Osteocyte (in vitro differentiated cells): ENCODE measurements around the gene ARHGAP6. TPM values are rescaled to one million over a fixed set of nuclear protein-coding genes. Genes with fewer than 3 reads are reported as not detected.

ENCODE experiments used
- DNase-seq: peaks from one replicate; pipeline ENCODE4 v3.0.0; 2021; ENCODE audit warnings: mixed read lengths; ENCODE audit not compliant: unreplicated experiment; ENCODE audit errors: extremely low spot score
- H3K27ac Mint-ChIP-seq: one replicate; pipeline ENCODE4 v1.8.0; 2021; ENCODE audit warnings: mild to moderate bottlenecking, mixed read lengths; ENCODE audit not compliant: unreplicated experiment
- H3K27me3 Mint-ChIP-seq: one replicate; pipeline ENCODE4 v1.8.0; 2021; ENCODE audit warnings: mixed read lengths; ENCODE audit not compliant: unreplicated experiment
- H3K36me3 Mint-ChIP-seq: one replicate; pipeline ENCODE4 v1.8.0; 2021; ENCODE audit warnings: mixed read lengths; ENCODE audit not compliant: unreplicated experiment
- H3K4me1 Mint-ChIP-seq: one replicate; pipeline ENCODE4 v1.8.0; 2021; ENCODE audit warnings: mixed read lengths; ENCODE audit not compliant: unreplicated experiment
- H3K4me3 Mint-ChIP-seq: one replicate; pipeline ENCODE4 v1.8.0; 2021; ENCODE audit warnings: mild to moderate bottlenecking, moderate library complexity, mixed read lengths; ENCODE audit not compliant: unreplicated experiment
- H3K9me3 Mint-ChIP-seq: one replicate; pipeline ENCODE4 v1.8.0; 2021; ENCODE audit warnings: mixed read lengths; ENCODE audit not compliant: unreplicated experiment
- total RNA-seq: library from RNA; stranded (reverse); gene quantifications from 2 replicates; pipeline ENCODE4 v1.2.1, GENCODE V29; 2021
- TF ChIP-seq, protein P1 (sequence below): fragments of 200-600 bp; sonication (generic); IDR thresholded peaks from 2 replicates; pipeline ENCODE4 v1.5.0; 2021; ENCODE audit warnings: antibody characterized with exemption, mild to moderate bottlenecking, moderate library complexity

ARHGAP6 gene
- total RNA-seq, 1 donor from 2014 or later = 3.5 TPM

DNA sequence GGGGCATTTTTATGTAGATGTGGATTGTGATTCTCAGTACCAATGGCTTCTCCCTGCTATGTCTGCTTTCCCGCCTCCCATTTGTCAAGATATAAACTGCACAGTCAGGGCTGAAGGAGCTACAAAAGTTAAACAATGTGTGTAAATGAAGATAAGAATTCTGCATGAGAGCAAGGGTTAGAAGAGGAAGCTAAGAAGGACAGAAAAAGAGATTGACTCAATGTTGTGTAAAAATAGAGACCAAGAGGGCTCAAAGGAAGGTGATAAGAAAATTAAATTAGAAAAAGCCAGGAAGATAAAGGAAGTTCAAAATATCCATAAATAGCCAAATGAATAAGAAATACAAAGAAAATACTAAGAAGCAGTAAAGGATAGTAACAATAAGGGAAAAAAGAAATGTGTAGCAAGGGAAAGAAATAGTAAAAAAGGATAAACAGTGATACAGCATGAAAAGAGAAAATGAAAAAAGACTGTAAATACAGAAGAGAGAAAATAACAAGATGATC lies 290.1 kb downstream of the ARHGAP6 start:
- H3K27ac Mint-ChIP-seq = no peak overlapping the region
- H3K36me3 Mint-ChIP-seq = no peaks in the 10 kb centered on the region
- H3K27me3 Mint-ChIP-seq = no peaks in the 10 kb centered on the region
- TF ChIP-seq, protein P1, sequence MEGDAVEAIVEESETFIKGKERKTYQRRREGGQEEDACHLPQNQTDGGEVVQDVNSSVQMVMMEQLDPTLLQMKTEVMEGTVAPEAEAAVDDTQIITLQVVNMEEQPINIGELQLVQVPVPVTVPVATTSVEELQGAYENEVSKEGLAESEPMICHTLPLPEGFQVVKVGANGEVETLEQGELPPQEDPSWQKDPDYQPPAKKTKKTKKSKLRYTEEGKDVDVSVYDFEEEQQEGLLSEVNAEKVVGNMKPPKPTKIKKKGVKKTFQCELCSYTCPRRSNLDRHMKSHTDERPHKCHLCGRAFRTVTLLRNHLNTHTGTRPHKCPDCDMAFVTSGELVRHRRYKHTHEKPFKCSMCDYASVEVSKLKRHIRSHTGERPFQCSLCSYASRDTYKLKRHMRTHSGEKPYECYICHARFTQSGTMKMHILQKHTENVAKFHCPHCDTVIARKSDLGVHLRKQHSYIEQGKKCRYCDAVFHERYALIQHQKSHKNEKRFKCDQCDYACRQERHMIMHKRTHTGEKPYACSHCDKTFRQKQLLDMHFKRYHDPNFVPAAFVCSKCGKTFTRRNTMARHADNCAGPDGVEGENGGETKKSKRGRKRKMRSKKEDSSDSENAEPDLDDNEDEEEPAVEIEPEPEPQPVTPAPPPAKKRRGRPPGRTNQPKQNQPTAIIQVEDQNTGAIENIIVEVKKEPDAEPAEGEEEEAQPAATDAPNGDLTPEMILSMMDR = no peak
- H3K9me3 Mint-ChIP-seq = peaks cover 27% of the 10 kb centered on the region
- DNase-seq = no peak
- no peak overlapping the region for H3K4me3 Mint-ChIP-seq
- no peaks in the 10 kb centered on the region for H3K4me1 Mint-ChIP-seq

DNA sequence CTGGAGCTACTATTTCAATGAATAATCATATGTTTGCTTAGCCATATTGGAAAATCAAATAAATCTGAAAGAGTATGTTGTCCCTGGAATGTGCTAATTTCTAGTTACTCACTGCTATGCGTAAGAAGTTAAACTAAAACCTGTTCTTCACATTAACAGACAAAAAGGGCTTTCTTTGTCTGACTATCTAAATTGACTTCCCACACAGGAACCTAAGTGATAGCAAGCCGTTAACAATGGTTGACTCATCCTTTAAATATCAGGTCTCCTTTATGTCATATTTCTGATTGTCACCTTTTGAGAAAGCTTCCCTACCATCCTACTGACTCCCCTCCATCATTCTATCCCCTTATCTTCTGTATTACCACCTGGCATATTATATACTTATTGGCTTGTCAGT lies 291.1 kb downstream of the ARHGAP6 start:
- Mint-ChIP-seq H3K27ac (no peak overlapping the region), H3K4me1 (no peaks in the 10 kb centered on the region), H3K36me3 (no peaks in the 10 kb centered on the region), H3K9me3 (peaks cover 33% of the 10 kb centered on the region), H3K4me3 (no peak overlapping the region), H3K27me3 (no peaks in the 10 kb centered on the region)
- DNase-seq = no peak
- TF ChIP-seq, protein P1 = no peak

DNA sequence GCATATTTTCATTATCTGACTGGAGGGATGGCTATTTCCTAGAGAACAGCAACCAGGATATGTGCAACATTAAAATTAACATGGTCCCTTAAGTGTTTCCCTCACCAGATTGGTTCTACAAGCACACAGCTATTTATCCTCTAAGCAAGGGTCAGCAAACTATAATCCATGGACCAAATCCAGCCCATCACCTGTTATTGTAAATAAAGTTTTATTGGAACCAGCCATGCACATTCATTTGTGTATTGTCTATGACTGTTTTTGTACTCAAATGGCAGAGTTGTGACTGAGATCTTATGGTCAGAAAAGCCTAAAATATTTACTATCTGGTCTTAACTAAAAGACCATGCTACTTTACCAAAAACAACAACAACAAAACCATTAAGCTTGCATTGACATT lies 294.6 kb downstream of the ARHGAP6 start:
- no peaks in the 10 kb centered on the region for H3K4me1 Mint-ChIP-seq
- H3K27me3 Mint-ChIP-seq = no peaks in the 10 kb centered on the region
- no peak overlapping the region for H3K27ac Mint-ChIP-seq
- H3K4me3 Mint-ChIP-seq = no peak overlapping the region
- TF ChIP-seq, protein P1 = no peak
- no peaks in the 10 kb centered on the region for H3K36me3 Mint-ChIP-seq
- DNase-seq = no peak
- H3K9me3 Mint-ChIP-seq = peaks cover 32% of the 10 kb centered on the region

DNA sequence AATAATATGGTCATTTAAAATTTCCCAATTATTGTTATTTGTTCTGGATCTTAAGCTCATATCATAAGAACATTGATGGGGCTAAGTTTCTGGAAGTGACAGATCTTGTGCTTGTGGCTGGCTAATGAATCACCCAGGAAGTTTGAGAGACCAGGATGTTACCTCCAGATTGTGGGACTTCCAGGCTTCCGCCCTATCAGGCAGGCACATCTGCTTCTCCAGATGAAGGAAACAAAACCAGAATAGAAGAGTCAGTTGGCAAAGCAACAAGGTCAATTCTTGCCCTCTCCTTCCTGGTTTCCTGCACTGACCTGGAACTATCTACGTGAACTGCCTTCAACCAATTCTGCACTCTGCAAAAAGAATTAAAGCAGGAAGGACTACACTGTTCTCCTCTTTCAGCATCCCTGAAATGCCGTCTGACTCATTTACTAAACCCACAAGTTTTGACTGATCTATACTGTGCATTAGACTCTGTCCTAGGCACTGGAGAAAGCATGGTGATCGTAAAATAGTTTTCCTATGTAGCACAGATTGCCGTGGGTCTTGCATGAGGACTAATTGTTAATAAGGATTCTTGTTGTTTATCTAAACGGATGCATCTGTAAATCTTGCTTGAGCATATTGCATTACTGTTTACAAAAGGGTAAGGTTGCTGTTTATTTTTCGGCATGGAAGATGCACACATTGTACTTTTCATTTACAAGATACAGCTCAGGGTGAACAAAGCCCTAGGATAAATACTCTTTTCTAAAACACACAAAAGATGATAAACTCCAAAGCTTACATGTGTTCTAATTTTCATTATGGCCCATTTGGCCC lies 297.9 kb downstream of the ARHGAP6 start:
- DNase-seq = no peak
- H3K36me3 Mint-ChIP-seq = no peaks in the 10 kb centered on the region
- TF ChIP-seq, protein P1 = no peak
- H3K9me3 Mint-ChIP-seq = peaks cover 39% of the 10 kb centered on the region
- H3K27me3 Mint-ChIP-seq = no peaks in the 10 kb centered on the region
- no peak overlapping the region for H3K4me3 Mint-ChIP-seq
- no peak overlapping the region for H3K27ac Mint-ChIP-seq
- H3K4me1 Mint-ChIP-seq = peaks cover 3% of the 10 kb centered on the region

DNA sequence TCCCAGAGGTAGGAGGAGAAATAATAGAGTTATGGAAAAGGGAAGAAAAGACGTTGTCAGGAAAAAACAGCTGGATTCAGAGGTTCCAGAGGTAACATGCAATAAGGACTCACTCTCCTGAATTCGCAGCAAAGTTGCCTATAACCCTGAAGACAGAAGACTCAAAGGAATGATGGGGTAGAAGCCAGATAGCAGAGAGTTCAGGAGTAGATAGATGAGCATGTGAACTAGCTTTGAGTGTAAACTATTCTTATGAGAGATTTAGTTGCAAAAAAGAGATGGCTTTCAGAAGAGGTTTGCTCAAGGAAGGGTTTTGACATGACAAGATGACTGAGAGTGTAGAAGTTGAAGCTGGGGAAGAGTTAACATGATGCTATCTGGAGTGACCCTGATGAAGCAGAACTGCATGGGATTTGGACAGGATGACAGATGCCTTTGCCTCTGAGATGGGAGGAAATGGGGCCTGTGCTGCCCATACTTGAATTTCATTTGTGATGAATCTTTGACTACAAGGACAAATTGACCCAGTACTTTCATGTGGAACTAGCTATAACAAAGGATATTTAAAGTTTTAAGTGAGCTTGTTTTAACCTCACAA lies 298.6 kb downstream of the ARHGAP6 start:
- Mint-ChIP-seq H3K4me3 (no peak overlapping the region), H3K4me1 (peaks cover 3% of the 10 kb centered on the region)

More for the DNA sequence above, 298.6 kb downstream of the ARHGAP6 start:
- peaks cover 39% of the 10 kb centered on the region for H3K9me3 Mint-ChIP-seq
- H3K36me3 Mint-ChIP-seq = no peaks in the 10 kb centered on the region
- no peak for DNase-seq
- TF ChIP-seq, protein P1 = no peak
- no peaks in the 10 kb centered on the region for H3K27me3 Mint-ChIP-seq
- H3K27ac Mint-ChIP-seq = no peak overlapping the region
